Measurements from ENCODE around the gene SIGLEC9.
"Not testable (repeated sequence)": the region's sequence is repeated elsewhere in the genome, so short reads cannot be mapped to it uniquely, and the experiment has no call there.

Gene SIGLEC9

DNA sequence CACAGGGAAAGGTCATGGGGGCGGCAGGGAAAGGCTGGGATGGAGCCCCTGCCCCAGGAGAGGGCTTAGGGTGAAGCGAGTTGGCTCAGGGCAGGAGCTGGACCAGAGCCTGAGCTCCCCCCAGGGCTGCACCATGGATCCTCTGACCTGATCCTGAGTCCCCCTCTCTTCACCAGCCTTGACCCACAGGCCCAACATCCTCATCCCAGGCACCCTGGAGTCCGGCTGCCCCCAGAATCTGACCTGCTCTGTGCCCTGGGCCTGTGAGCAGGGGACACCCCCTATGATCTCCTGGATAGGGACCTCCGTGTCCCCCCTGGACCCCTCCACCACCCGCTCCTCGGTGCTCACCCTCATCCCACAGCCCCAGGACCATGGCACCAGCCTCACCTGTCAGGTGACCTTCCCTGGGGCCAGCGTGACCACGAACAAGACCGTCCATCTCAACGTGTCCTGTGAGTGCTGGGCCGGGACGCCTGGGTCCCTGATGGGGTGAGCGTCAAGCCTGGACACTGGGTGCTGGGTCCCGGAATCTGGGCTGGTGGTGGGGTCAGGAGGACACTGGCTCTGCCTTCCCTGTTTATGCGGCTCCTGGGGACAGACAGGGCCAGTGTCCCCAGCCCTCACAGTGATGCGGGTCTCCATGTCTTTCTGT lies 842 bp downstream of the SIGLEC9 start:
- no peak for DNase-seq

GRCh38 chr19:51127032-51127431 lies 2.3 kb downstream of the SIGLEC9 start:
- DNase-seq, result no peak

DNA sequence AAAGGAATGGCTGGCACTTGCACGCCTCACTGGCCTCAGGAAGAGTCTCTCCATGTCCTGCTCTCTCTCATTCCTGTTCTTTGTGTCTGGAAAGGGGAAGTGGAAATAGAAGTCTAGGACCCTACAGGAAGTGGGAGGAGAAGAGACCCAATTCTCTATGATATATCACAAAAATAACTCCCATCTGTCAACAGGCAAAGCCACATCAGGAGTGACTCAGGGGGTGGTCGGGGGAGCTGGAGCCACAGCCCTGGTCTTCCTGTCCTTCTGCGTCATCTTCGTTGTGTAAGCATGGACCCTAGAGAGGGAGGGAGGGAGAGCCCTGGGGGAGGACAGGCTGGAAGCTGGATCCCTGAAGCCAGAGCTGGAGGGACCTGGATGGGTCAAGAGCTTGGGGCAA lies 3.0 kb downstream of the SIGLEC9 start:
- DNase-seq, result no peak

- DNase-seq, result no peak
These were observed 3.5 kb downstream of the SIGLEC9 start for GRCh38 chr19:51128227-51128626.

GRCh38 chr19:51129716-51130115 lies 5.0 kb downstream of the SIGLEC9 start:
- DNase-seq, result no peak

DNA sequence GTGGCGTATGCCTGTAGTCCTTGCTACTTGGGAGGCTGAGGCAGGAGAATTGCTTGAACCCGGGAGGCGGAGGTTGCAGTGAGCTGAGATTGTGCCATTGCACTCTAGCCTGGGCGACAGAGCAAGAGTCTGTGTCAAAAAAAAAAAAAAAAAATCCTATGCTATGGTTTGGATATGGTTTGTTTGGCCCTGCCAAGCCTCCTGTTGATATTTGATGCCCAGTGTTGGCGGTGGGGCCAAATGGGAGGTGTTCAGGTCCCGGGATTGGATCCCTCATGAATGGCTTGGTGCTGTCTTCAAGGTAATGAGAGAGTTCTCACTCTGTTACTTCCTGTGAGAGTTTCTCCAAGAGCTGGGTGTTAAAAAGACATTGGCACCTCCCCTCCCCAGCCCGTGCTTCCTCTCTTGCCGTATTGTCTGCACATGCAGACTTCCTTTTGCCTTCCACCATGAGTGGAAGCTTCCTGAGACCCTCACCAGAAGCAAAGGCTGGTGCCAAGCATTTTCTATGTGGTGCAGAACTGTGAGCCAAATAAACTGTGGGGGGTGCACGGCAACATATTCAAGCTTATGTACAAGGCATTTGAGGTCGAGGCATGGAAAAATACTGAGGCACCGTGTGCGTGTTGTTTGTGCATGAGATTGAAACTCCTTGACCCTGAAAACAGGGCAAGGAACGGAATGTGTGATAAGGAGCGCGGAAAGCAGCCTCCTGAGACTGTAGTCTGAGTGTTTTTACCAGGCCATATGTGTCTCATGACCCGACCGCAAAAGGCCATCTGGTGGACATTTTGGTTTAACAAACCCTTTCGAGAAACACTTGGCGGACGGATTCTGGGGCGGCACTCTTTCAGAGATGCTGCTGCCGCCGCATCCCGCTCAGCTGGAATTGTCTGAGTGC lies 7.3 kb downstream of the SIGLEC9 start:
- DNase-seq, result no peak

DNA sequence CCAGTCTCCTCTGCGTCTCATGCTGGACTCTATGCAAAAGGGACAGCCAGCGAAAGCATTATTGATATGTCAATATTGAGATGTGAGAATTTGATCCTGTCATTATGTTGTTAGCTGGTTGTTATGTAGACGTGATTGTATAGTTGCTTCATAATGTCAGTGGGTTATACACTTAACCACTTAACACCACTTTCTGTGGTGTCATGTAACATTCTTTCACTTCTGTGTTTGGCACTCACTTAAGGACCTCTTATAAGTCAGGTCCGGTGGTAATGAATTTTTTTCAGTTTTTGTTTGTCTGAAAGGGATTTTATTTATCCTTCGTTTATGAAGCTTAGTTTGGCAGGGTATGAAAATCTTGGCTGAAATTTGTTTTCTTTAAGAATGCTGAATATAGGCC lies 10.3 kb downstream of the SIGLEC9 start:
- no peak for DNase-seq

DNA sequence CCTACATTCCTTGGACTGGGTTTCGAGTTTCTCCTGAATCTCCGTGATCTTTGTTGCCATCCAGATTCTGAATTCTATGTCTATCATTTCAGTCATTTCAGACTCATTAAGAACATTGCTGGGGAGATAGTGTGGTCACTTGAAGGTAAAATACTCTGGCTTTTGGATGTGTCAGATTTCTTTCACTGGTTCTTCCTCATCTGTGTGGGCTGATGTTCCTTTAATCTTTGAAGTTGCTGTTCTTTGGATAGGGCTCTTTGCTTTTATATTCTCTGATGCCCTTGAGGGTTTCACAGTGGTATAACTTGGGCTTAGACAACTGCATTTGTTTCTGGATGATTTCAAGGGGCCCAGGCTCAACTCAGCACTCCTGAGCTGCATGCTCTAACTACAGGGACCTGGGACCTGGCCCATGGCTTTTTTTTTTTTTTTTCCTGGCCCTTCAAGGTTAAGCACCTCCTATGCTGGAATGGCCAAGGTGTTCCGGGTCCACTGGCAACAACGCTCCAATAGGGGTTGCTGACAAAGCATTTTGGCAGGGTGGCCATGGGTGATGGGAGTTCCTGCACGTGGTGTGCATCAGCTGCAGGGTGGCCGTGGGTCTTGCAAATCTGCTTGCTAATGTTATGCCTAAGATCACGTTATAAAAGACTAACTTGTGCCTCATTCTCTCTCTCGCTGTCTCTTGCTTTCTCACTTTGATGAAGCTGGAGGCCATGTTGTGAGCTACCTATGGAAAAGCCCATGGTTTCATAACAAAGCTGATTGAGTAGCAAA lies 11.5 kb downstream of the SIGLEC9 start:
- DNase-seq, result no peak

GRCh38 chr19:51136851-51137551 lies 12.3 kb downstream of the SIGLEC9 start:
- no peak for DNase-seq

GRCh38 chr19:51137792-51138425 lies 13.2 kb downstream of the SIGLEC9 start:
- DNase-seq, result no peak

GRCh38 chr19:51138549-51138979 lies 13.9 kb downstream of the SIGLEC9 start:
- DNase-seq, result no peak

DNA sequence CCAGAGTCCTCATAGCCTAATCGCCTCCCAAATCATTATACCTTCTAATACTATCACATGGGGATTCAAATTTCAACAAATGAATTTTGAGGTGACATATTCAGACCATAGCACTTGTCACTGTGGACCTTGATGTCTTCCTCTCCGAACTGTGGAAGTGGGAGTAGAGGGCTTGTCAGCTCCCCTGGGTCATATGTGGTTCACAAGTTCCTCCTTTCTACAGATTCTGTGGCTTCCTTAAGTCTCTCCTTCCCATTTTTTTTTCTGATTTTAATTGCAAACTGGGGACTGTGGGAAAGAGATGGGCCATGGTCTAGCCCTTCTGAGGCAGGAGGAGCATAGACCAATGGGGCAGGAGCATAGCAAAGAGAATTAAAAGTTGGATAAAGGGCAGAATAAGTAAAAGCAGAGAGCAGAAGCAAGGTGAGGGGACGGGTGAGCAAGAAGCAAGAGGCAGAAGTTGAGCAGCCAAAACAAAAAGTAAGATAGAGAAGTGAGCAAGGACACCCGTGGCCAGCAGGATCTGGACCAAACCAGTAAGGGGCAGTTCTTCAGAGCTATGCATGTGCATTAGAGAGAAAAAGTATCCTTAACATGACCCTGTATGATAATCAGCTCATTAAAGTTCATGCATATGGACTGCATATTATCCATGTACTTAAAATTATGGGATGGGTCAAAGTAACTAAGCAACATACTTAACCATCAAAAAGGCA lies 14.8 kb downstream of the SIGLEC9 start:
- DNase-seq, result no peak

DNA sequence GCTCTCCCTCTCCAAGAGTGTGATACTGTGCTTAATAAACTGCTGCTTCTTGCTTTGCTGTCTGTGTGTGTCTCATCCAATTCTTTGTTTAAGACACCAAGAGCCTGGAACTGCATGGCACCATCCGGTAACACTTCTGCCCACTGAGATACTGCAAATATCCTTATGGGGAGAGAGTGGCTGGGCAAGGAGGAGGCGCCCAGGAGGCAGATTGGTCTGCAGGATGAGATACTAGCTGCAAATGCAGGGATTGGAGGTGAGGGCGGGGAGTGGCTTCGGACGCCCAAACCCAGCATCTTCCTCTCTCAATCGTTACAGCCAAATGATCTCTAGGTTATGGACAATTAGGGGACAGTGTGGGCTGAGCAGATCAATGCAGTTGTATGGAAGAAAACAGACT lies 15.7 kb downstream of the SIGLEC9 start:
- no peak for DNase-seq

GRCh38 chr19:51141181-51141580 lies 16.5 kb downstream of the SIGLEC9 start:
- no peak for DNase-seq

- DNase-seq, result no peak
These were observed 17.4 kb downstream of the SIGLEC9 start, which contains the start of gene SIGLEC7 for GRCh38 chr19:51142119-51142518. TSS of gene SIGLEC7 (plus strand) at chr19:51142301. CDS start at chr19:51142370, 69 bp downstream.

GRCh38 chr19:51142809-51143475 lies 18.2 kb downstream of the SIGLEC9 start:
- not testable (repeated sequence) for DNase-seq

- no peak for DNase-seq
These were observed 18.8 kb downstream of the SIGLEC9 start for GRCh38 chr19:51143486-51143885.

- no peak for DNase-seq
These were observed 19.9 kb downstream of the SIGLEC9 start for GRCh38 chr19:51144482-51145045.

- DNase-seq, result no peak
These were observed 21.3 kb downstream of the SIGLEC9 start for GRCh38 chr19:51145916-51146493.

DNA sequence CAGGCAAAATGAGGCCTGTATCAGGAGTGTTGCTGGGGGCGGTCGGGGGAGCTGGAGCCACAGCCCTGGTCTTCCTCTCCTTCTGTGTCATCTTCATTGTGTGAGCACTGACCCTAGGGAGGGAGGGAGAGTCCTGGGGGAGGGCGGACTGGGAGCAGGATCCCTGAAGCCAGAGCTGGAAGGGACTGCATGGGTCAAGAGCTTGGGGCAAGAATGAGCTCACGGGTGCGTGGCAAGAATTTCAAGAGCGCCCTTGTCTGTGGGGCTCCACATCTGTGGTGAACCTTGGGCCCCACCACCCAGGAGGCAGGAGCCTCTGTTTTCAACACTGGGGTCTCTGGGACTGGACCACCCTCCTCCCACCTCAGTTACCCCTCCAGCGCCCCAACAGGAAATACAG lies 22.0 kb downstream of the SIGLEC9 start:
- no peak for DNase-seq

Data from activated naive CD4-positive, alpha-beta T cell treated with anti-CD3 and anti-CD28 coated beads, Interleukin-2, amount 50 U/mL, for 16 hours (primary cell).